GM19043 (cell line): ENCODE measurements around the gene CHTF18.
"Not testable (repeated sequence)": the region's sequence is repeated elsewhere in the genome, so short reads cannot be mapped to it uniquely, and the experiment has no call there.

Source experiments
- ATAC-seq: cut with Tn5 transposase; IDR thresholded peaks from one replicate; pipeline ENCODE4 v1.9.1; 2021; ENCODE audit warnings: low read depth; ENCODE audit not compliant: unreplicated experiment

CHTF18 gene

DNA sequence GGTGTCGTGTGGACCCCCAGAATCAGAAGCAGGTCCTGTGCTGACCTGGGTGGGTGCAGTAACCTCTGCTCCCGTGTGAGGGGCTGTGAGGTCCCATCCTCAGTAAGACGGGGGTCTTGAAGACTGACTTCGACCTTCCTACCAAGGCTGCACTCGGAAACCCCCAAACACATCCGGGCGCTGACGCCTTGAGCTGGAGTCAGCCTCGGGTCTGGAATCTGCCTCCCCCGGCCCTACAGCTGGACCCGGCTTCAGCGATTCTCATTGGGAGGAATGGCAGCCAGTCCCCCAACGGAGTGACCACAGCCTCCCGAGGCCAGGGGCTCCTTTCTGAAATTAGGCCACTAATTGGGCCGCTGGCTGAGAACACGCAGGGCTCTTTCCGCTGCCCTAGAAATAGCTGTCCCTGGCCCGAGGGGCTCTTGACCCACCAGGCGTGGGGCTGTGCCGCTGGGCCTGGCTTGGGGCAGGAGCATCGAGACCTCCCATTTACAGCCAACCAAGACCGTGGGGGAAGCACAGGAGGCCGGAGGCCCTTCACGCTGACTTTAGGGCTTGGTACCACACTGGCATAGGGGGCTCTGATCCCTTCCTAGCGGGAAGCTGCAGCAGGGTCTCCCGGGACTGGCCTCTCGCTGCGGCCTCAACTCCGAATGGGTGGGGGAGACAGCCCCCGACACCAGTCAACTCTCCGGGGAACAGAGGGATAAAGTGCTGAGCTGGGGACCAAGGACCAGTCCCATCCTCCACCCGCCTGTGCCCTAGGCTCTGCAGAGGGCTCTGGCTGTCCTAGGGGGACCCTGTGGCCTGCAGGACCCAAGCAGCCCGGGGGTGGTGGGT is 14.7 kb downstream of the CHTF18 start:
- no peak for ATAC-seq

DNA sequence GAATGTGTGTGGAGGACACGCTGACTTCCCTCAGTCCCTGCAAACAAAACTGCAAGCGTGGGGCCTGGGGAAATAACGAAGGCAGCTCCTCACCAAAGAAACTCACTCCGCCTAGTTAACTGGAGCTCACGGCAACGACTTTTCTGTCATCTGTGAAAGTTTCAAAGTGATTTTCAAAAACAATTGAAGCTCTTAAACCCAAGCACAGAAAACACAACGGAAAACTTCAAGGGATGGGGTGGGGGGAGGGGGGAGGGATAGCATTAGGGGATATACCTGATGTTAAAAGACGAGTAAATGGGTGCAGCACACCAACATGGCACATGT is 15.3 kb downstream of the CHTF18 start:
- no peak for ATAC-seq

- ATAC-seq = no peak
These were observed 16.0 kb downstream of the CHTF18 start for GRCh38 chr16:804193-805048.

- ATAC-seq = no peak
These were observed 17.1 kb downstream of the CHTF18 start for GRCh38 chr16:805474-805873.

GRCh38 chr16:807347-808084 is 19.1 kb downstream of the CHTF18 start:
- ATAC-seq = peak; percentile 80

DNA sequence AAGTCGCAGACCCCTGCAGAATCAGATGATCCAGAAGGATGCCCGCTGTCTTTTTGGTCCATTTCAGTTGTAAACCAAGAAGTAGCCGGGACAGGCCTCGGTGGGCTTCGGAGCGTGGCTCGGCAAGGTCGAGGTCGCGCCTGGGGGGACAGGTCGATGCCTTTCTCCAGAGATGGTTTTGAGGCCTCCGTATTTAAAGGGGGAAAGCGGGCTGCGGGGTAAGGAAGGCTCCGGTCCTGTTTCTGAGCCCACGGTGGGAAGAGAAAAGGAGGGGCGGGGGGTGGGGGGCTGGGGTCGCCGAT is 19.6 kb downstream of the CHTF18 start:
- no peak for ATAC-seq

- ATAC-seq = no peak
These were observed 24.9 kb downstream of the CHTF18 start for GRCh38 chr16:813204-813915.

DNA sequence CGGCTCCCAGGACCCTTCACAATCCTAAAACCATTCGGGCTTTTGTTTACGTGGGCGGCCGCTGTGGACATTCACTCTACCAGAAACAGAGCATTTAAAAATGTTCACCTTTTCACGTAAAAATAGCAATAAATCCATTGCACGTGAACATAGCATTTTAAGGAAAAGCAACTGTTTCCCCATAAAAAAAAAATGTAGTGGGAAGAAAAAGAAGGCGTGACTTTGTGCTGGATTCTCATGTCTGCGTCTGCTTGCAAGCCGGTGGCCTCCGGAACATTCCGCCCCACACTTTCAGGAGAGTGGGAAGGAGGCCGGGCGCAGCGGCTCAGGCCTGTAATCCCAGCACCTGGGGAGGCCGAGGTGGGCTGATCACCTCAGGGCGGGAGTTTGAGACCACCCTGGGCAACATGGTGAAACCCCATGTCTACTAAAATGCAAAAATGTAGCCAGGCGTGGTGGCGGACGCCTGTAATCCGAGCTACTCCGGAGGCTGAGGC is 25.5 kb downstream of the CHTF18 start:
- no peak for ATAC-seq

DNA sequence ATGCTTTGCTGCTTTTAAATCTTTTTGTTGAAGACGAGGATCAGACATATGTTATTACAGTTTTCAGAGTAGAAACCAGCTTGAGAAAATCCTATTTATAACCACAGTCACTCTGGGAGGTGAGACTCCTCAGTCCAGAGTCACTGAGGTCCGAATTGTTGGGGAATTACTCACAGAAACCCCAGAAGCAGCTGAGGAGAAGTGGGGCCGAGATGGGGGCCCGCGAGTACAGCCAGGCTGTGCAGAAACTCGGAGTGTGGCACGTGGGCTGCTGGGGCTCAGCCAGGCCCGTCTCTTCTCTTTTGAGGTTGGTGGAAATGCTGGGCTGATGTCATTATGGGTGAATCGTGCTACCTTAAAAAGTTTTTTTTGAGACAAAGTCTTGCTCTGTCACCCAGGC is 26.6 kb downstream of the CHTF18 start:
- no peak for ATAC-seq

DNA sequence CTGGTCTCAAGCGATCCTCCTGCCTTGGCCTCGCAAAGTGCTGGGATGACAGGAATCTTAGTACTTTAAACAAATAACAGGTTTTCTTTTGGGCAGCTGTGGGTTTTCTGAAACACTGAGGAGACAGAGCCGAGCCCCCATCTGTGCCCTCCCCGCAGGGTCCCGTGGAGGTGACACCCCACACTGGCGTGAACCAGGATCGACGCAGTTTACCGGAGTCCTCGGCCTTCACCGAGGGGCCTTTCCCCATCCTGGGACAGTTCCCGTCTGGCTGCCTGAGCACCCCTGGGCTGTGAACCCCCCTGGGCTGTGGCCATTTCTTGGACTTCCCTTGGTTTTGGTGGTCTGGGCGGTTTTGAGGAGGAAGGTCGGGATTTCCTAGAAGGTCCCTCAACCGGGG is 27.4 kb downstream of the CHTF18 start:
- no peak for ATAC-seq

DNA sequence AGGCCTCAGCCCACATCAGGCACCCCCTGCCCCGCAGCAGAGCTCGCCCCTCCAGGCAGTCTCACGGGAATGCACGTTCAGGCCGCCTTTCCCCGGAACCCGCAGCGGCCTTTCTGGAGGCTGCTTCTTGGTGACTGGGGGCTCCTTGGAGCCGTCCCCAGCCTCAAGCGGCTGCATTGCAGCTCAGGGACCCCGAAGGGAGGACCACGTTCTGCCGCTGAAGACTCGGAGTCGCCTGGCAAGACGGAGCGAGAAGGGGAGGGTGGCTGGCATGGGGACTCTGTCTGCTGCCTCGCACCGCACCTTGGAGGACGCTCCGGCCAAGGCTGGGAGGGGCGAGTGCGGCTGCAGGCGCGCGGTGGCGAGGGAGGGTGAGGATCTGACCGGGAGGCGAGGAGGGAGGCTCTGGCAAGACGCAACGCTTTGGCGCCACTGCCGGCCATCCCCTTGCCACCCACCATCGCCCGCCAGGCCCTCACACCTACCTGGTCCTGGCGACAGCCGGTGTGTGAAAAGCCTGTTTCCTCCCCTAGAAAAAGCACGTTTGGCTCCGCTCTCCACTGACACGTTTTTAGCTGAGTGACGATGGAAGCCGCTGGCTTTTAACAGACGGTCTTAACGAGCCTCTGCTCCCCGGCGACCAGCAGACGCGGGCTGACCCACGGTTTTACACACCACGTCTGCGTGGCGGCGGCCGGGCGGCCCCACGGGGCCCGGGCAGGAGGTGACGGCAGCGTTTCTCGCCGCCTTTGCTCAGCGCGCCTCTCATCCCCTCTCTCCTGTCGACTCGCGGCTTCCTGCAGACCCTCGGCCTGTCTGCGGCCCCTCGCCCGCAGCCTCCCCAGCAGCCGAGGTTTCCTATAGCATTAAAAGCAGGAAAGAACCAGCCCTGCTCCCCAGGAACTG is 28.8 kb downstream of the CHTF18 start:
- no peak for ATAC-seq

DNA sequence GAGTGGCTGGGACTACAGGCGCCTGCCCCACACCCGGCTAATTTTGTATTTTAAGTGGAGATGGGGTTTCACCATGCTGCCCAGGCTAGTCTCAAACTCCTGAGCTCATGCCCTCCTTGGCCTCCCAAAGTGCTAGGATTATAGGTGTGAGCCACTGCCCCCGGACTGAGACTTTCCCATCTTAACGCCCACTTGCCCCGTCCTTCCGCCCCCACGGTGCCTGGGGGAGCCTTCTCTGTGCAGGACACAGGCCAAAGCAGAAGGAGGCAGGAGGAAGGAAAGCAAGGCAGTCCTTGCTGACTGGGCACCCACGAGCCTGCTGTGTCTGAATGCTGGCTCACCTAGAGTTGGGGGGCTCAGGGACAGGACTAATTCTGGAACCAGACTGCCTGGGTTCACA is 29.7 kb downstream of the CHTF18 start:
- no peak for ATAC-seq

DNA sequence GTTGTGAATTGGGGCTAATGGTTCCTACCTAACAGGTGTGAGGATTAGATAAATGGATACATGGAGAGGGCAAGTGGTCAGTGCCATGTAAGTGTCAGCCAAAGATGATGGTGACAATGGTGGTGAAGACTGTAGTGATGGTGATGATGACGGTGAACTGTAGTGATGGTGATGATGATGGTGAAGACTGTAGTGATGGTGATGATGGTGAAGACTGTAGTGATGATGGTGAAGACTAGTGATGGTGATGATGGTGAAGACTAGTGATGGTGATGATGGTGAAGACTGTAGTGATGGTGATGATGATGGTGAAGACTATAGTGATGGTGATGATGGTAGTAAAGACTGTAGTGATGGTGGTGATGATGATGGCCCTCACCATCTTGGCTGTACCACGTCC is 30.2 kb downstream of the CHTF18 start:
- ATAC-seq = no peak

- ATAC-seq = no peak
These were observed 31.1 kb downstream of the CHTF18 start for GRCh38 chr16:819336-820043.

GRCh38 chr16:820044-820408 is 31.6 kb downstream of the CHTF18 start:
- not testable (repeated sequence) for ATAC-seq

DNA sequence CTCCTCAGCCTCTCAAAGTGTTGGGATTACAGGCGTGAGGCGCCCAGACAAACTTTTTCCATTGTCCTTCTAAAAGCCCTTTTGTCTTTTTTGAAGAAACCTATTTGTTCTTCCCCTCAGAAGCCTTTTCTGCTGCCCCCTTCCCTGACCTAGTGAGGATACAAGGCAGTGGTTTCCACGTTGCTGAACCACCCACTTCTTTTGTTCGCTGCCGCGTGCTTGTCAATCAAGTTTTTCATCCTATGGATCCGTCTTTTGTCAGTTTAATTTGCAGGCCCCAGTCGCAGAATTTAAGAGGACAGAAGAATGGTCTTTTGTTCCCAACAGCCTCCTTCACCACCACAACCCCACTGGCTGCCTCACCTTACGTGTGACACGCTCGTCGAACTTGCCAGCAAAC is 32.3 kb downstream of the CHTF18 start:
- ATAC-seq = no peak

GRCh38 chr16:821751-822150 is 33.3 kb downstream of the CHTF18 start:
- no peak for ATAC-seq

GRCh38 chr16:822174-822908 is 33.9 kb downstream of the CHTF18 start:
- ATAC-seq = no peak
